GM18870 (cell line): Measurements from ENCODE around the gene HACD2.
"Not testable (repeated sequence)": the region's sequence is repeated elsewhere in the genome, so short reads cannot be mapped to it uniquely, and the experiment has no call there.

ENCODE experiments used
- ATAC-seq: cut with Tn5 transposase; IDR thresholded peaks from one replicate; pipeline ENCODE4 v1.9.1; 2021; ENCODE audit warnings: moderate library complexity; ENCODE audit not compliant: unreplicated experiment

The HACD2 gene

DNA sequence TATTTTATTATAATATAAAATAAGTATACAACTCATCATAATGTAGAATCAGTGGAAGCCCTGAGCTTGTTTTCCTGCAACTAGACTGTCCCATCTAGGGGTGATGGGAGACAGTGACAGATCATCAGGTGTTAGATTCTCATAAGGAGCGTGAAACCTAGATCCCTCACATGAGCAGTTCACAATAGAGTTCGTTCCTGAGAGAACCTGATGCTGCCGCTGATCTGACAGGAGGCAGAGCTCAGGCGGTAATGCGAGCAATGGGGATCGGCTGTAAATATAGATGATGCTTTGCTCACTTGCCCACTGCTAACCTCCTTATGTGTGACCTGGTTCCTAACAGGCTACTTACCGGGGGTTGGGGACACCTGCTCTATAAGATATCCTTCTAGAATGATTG is 26.8 kb upstream of the HACD2 start:
- not testable (repeated sequence) for ATAC-seq

- ATAC-seq: no peak
Observed at GRCh38 chr3:123611082-123611481, 26.2 kb upstream of the HACD2 start.

DNA sequence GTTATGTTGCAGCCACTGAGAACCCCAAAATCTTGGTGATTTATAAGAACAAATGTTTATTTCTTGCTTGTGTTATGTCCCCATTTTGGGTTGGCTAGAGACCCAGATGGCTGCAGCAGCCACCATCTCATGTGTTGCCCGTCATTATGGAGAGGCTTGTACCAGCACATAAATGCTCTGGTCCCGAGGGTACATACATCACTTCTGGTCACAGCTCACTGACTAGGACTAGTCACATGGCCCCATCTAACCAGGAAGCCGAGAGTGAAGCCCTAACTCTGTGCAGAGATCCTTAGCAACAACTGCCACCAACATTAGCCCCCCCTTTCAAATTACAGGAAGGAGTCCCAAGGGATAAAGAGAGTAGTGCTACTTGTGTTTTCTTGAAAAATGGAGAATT is 25.5 kb upstream of the HACD2 start:
- ATAC-seq: peak; percentile 58

GRCh38 chr3:123609063-123609462 is 24.2 kb upstream of the HACD2 start:
- no peak for ATAC-seq

GRCh38 chr3:123608263-123608937 is 23.5 kb upstream of the HACD2 start:
- no peak for ATAC-seq

DNA sequence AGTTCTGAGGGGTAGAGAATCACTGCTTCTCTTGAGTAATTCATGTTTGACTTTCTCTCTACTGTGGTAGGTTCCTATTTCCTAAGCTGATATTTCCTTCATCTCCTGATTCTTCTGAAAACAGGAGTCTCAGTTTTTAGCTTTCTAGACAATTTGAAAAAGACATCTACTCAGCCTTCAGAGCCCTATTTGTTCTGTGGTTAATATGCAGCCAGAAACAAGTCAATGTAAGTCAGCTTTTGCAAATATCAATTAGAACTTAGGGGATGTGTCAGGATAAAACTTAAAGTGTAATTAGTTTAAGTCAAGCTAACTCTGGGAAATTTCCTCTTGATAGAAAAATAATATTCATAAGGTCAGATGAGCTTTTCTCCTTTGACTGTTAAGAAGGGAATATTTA is 21.7 kb upstream of the HACD2 start:
- no peak for ATAC-seq

DNA sequence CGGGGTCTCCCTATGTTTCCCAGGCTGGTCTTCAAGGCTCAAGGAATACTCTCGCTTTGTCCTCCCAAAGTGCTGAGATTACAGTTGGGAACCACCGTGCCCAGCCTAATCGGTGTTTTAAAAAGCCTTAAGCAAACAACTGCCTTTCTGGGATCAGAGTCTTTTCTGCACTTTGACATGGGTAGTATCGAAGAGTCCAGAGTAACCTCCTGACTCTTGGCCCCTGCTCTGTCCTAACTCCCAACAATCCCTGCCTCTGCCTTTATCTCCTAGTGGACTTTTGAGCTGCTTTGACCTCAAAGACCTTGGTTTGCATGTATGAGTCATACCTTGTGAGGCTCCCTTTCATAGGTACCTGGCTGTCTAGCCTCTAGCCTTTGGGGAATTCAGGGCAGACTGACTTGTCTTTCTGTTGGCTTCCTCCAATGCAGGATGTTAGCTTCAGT is 21.0 kb upstream of the HACD2 start:
- peak; percentile 73 for ATAC-seq

DNA sequence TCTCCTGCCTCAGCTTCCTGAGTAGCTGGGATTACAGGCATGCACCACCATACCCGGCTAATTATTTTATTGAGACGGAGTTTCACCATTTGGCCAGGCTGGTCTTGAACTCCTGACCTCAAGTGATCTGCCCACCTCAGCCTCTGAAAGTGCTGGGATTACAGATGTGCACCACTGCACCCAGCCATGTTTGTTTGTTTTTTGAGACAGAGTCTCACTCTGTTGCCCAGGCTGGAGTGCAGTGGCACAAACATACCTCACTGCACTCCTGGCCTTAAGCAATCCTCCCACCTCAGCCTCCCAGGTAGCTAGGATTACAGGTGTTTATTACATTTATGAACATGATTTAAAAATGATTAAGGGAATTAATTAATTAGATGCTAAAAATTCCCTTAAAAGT is 18.3 kb upstream of the HACD2 start:
- ATAC-seq: not testable (repeated sequence)

DNA sequence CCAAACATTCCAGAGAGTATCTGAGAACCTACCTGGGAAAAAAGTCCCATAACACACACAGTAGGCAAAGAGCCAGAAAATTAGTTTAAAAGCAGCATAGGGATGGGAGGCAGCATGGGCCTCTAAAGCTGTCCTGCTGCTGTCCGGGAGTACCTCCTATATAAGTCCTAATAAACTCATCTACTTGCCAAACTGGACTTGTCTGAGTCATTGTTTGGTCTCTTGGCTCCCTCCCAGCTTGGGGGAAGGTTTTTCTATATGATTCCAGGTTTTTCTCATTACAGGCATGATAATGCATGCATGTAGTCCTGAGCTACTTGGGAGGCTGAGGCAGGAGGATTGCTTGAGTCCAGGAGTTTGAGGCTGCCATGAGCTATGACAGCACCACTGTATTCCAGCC is 17.5 kb upstream of the HACD2 start:
- ATAC-seq: no peak

DNA sequence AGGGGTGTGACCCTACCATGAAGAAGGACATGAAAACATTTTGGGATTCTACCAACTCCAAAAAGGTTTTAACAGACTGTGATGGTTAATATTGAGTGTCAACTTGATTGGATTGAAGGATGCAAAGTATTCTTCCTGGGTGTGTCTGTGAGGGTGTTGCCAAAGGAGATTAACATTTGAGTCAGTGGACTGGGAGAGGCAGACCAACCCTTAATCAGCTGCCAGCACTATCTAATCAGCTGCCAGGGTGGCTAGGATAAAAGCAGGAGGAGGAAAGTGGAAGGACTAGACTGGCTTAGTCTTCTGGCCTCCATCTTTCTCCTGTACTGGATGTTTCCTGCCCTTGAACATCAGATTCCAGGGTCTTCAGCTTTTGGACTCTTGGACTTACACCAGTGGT is 16.0 kb upstream of the HACD2 start:
- not testable (repeated sequence) for ATAC-seq

DNA sequence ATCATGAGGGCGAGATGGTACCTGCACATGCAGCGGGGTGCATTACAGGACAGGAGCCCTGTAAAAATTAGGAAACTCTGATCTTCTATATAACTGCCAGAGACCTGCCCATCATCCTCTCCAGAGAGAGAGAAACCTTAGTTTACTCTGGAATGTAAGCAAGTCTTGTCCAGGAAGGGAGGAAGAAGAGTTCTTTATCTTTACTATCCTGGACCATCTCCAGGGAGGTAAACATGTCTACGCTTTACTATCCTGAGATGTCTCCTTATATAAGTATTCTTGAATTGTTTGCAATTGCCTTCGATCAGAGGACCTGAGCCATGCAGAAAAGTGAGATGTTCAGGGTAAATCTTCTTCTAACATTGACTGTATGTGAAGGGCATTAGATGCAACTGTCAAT is 12.7 kb upstream of the HACD2 start:
- ATAC-seq: no peak

GRCh38 chr3:123595396-123596180 is 10.7 kb upstream of the HACD2 start:
- no peak for ATAC-seq

- ATAC-seq: no peak
Observed at GRCh38 chr3:123593381-123593780, 8.5 kb upstream of the HACD2 start.

- ATAC-seq: no peak
Observed at GRCh38 chr3:123590685-123591450, 6.0 kb upstream of the HACD2 start.

DNA sequence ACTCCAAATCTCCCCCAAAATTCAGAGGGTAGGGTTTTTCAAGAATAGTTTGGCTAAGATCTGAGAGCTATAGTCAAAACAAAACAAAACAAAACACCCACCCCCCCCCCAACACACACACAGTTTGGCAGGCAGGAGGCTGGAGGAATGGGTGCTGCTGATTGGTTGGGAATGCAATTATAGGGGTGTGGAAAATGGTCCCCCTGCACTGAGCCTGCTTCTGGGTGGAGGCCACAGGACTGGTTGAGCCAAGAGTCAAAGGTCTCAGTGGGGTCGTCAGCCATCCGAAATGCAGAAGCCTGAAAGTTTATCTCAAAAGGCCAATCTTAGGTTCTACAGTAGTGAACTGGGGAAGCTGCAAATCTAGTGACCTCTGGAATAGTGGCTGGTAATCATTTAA is 2.5 kb upstream of the HACD2 start:
- no peak for ATAC-seq

- ATAC-seq: no peak
Observed at GRCh38 chr3:123586968-123587367, 2.1 kb upstream of the HACD2 start.

- ATAC-seq: no peak
Observed at GRCh38 chr3:123586131-123586530, 1.3 kb upstream of the HACD2 start.

DNA sequence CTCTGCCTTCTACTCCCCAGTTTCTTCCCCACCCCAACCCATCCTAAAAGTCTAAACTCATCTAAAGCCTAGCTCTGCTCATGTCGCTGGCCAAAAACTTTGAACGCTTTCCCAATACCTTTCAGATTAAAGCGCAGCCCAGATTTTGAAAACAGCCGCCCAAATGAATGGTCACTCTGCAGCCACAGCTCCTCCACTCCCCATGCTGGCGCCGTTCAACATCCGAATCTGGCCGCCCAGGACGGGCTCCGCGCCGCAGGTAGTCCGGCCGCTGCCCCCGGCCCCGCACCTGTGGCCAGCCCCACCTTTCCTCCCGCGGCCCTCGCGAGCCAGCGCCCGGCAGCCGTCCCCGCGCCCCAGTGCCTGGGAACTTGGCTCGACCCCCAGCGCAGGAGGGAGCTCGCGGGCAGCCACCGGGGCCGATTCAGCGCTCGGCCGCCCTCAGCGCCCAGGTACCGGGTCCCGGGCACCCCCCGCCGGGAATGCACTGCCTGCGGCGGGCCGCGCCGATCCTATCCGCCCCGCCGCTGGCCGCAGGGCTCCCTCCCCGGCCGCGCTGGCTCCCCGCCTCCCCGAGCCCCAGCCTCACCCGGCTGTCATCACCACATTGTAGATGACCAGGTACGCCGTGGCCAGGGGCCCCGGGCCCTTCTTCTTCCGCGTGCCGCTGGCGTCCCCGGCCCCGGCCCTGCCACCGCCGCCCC is 417 bp downstream of the HACD2 start:
- ATAC-seq: no peak

GRCh38 chr3:123583561-123583960 is 1.3 kb downstream of the HACD2 start:
- no peak for ATAC-seq

DNA sequence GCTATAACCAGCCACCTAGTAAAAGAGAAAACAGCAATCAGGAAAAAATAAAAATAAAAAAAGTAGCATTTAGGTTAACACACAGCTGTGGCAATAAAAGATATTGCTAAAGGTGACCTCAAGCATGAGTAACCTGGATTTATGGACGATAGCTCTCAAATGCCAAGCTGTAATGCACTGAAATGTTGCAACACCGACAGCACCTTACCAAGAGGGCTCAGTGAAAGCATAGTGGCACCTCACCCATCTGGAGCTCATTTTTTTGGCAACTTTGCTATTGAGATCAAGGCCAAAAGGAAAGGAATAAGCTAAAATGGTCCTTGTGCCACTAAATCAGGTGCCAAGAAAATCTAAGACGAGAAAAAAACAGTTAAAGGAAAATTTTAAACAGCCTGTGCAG is 2.5 kb downstream of the HACD2 start:
- ATAC-seq: no peak

GRCh38 chr3:123576122-123576521 is 8.7 kb downstream of the HACD2 start:
- no peak for ATAC-seq
